ENCODE results near the gene TMEM184A. TPM values are rescaled to one million over a fixed set of nuclear protein-coding genes. Genes with fewer than 3 reads are reported as not detected.

TMEM184A gene
- total and polyA plus RNA-seq, 2 of the 8 experiments (the other 6 are each of a cell fraction or from before 2014, with no cell fraction given): 1.8 to 2.1 TPM

DNA sequence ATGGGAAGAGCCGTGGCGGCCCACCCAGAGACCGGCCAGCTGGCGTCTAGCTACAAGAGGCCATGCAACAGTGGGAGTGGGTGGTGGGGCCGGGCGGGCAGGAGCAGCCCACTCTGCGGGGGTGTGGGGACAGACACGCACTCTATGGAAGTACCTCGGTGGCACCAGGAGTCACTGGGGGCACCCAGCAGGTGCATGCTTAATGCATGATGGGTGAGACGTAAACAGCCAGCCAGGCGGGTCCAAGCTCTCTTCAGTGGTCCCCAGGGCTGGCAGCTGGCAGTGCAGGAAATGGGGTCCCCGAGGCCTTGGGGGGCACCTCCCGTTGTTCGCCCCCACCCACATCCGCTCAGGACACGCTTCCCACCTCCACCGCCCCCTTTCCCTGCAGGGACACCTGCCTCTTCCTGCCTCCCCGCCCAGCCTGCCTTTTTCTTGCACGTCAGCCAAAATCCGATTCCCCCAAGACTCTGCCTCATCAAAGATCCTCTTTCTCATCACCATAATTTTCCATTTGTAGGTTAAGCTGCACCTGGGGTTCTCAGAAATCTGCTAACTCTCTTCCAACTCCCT lies 36.4 kb upstream of the TMEM184A start (continued):
- no peak for TF ChIP-seq RNF2 (IDR thresholded peaks at IDR 0.05; ENCODE audit: borderline replicate concordance, low read depth, low read length, missing control alignments, poor library complexity, severe bottlenecking)
- TF ChIP-seq SP4 (IDR thresholded peaks at IDR 0.05; ENCODE audit: low read length): no peak
- TF ChIP-seq TBP (IDR thresholded peaks at IDR 0.05; ENCODE audit: low read depth, low read length): no peak
- TF ChIP-seq SIRT6 (IDR thresholded peaks at IDR 0.05; ENCODE audit: low read length): no peak
- no peak for TF ChIP-seq KDM1A (IDR thresholded peaks at IDR 0.05; ENCODE audit: borderline replicate concordance, low read length)
- TF ChIP-seq CHD2 (IDR thresholded peaks at IDR 0.05; ENCODE audit: low read length): no peak
- no peak for TF ChIP-seq RBBP5 (IDR thresholded peaks at IDR 0.05; ENCODE audit: borderline replicate concordance, low read depth, low read length)
- TF ChIP-seq POLR2A (IDR thresholded peaks at IDR 0.05; ENCODE audit: control extremely low read depth in 1 of 2, low read depth in 2 of 2, low read length in 2 of 2): no peak
- TF ChIP-seq HDAC6 (IDR thresholded peaks at IDR 0.05; ENCODE audit: low read depth, low read length): no peak
- TF ChIP-seq TCF12 (IDR thresholded peaks at IDR 0.05; ENCODE audit: low read depth, low read length): no peak
